M059J (cell line): ENCODE data around the gene ANO4. TPM values are rescaled to one million over a fixed set of nuclear protein-coding genes. Genes with fewer than 3 reads are reported as not detected.

ENCODE experiments used
- DNase-seq: peaks from one replicate; pipeline ENCODE4 v3.0.0-alpha.2; 2012; ENCODE audit warnings: low read depth
- total RNA-seq: library from RNA; depleted of rRNA; stranded (reverse); fragments of >200 nt; shearing (Covaris generic); gene quantifications from 2 replicates; pipeline ENCODE4 v1.2.3, GENCODE V29; 2014

ANO4 gene
- total RNA-seq, 1 experiment from 2014 or later: 0.69 TPM

- DNase-seq: no peak
These were observed 157.2 kb downstream of the ANO4 start for GRCh38 chr12:100951756-100952155.

- no peak for DNase-seq
These were observed 158.6 kb downstream of the ANO4 start for GRCh38 chr12:100953217-100953616.

- no peak for DNase-seq
These were observed 159.1 kb downstream of the ANO4 start for GRCh38 chr12:100953677-100954076.

GRCh38 chr12:100954118-100954517 lies 159.5 kb downstream of the ANO4 start:
- no peak for DNase-seq

- DNase-seq: peak; percentile 77
These were observed 160.6 kb downstream of the ANO4 start for GRCh38 chr12:100955139-100955538.

- no peak for DNase-seq
These were observed 161.8 kb downstream of the ANO4 start for GRCh38 chr12:100956311-100956852.

- DNase-seq: peak; percentile 61
These were observed 164.9 kb downstream of the ANO4 start for GRCh38 chr12:100959481-100959880.

- no peak for DNase-seq
These were observed 167.6 kb downstream of the ANO4 start for GRCh38 chr12:100962086-100962712.

- DNase-seq: no peak
These were observed 168.8 kb downstream of the ANO4 start for GRCh38 chr12:100963381-100963780.

GRCh38 chr12:100964028-100964427 lies 169.5 kb downstream of the ANO4 start:
- DNase-seq: no peak

- DNase-seq: no peak
These were observed 172.6 kb downstream of the ANO4 start for GRCh38 chr12:100967189-100967588.

- DNase-seq: no peak
These were observed 176.3 kb downstream of the ANO4 start for GRCh38 chr12:100970894-100971293.

GRCh38 chr12:100972121-100972520 lies 177.5 kb downstream of the ANO4 start:
- DNase-seq: no peak

GRCh38 chr12:100974341-100974740 lies 179.8 kb downstream of the ANO4 start:
- DNase-seq: no peak

- no peak for DNase-seq
These were observed 180.2 kb downstream of the ANO4 start for GRCh38 chr12:100974747-100975146.

- no peak for DNase-seq
These were observed 182.2 kb downstream of the ANO4 start for GRCh38 chr12:100976735-100977134.

GRCh38 chr12:100980856-100981255 lies 186.3 kb downstream of the ANO4 start:
- no peak for DNase-seq

- no peak for DNase-seq
These were observed 188.1 kb downstream of the ANO4 start for GRCh38 chr12:100982511-100983183.

- no peak for DNase-seq
These were observed 190.2 kb downstream of the ANO4 start for GRCh38 chr12:100984796-100985195.

- no peak for DNase-seq
These were observed 192.3 kb downstream of the ANO4 start for GRCh38 chr12:100986595-100987547.

- DNase-seq: peak; percentile 86
These were observed 193.3 kb downstream of the ANO4 start for GRCh38 chr12:100987552-100988521.
